Measurements from ENCODE around the gene CELA3B. TPM values are rescaled to one million over a fixed set of nuclear protein-coding genes. Genes with fewer than 3 reads are reported as not detected.

CELA3B gene
- total and polyA plus RNA-seq, 2 of the 13 experiments (the other 11 are each of a cell fraction or from before 2014, with no cell fraction given) = 0.34 TPM; not detected in 1

DNA sequence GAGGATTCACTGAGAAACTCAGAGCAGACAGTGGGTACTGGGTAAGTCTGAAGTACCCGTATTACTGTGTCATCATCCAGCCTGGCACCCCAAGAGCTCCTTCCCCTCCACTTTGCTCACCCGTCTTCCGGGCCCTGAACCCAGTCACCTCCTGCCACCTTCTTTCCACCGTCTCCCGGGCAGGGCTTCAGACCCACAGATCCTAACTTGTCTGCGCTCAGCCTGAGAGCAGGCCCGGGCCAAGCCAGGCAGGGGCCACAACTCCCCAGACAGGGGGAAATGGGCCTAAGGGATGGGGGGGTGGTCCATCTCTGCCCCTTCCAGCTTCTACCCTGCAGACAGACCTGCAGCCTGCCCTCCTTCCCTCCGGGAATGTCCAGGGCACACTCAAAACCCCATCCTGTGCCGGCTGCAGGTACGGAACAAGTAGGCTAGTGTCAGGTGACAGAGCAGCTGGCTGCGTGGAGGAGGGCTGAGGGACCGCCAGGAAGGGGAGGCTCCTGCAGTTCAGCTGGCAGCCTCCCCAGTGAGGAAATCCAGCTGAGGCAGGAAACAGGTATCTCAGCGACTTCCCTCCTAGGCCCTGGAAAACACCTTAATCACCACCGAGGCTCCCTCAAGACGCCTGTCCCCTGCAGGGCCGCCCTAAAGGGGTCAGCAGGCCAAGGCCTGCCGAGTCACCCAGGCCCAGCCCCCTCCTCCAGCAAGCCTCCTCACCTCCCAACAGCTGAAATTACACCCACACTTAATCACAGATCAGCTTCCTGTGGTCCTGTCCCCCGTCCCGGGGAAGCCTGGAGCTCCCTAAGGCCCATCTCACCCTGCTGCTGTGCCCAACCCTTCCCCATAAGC is 43.2 kb upstream of the CELA3B start:
- in situ Hi-C loops (cut with HindIII; ENCODE audit: extremely low pct_ligation_motif_present, low pct_unique_long_range_greater_than_20kb) = no loop called here
- peak overlapping the region; percentile 9; the same call in 1 of the 2 replicates for H3K9ac ChIP-seq (ENCODE audit: insufficient read depth, low read depth, low read length)
- FAIRE-seq = no peak
- no peak overlapping the region for H2AFZ ChIP-seq (ENCODE audit: low read length)
- H4K20me1 ChIP-seq (ENCODE audit: insufficient read depth, low read length) = no peaks in the 10 kb centered on the region
- intact Hi-C loops (cut with micrococcal nuclease; ENCODE audit: unreplicated experiment) = no loop called here
- H3K4me3 ChIP-seq (replicated peaks in 1 of 3; ENCODE audit: insufficient read depth in 1 of 3, low read depth in 2 of 3, low read length in 3 of 3) = no peak overlapping the region; a peak in 1 of 6 replicates
- no peaks in the 10 kb centered on the region for H3K27me3 ChIP-seq (ENCODE audit: control insufficient read depth in 1 of 2, insufficient read depth in 2 of 2, low read length in 2 of 2)
- peak overlapping the region; percentile 33 for H3K27ac ChIP-seq (ENCODE audit: extremely low read length, insufficient read depth, low read length)
- DNase-seq (ENCODE audit: low spot score) = no peak
- no peaks in the 10 kb centered on the region for H3K9me3 ChIP-seq (ENCODE audit: low read length)
- peak overlapping the region; percentile 30 for H3K4me2 ChIP-seq (ENCODE audit: low read depth, low read length)
- H3K4me1 ChIP-seq (ENCODE audit: insufficient read depth, low read length) = peaks cover 81% of the 10 kb centered on the region
- peaks cover 46% of the 10 kb centered on the region for H3K79me2 ChIP-seq (ENCODE audit: insufficient read depth, low read length)
- ATAC-seq = no peak
- ChIA-PET POLR2A (interaction anchor here (10.7 kb wide), 1 partner anchor 11 kb away, joined by 105 read pairs; no protein-coding TSS in a partner anchor), CTCF (ENCODE audit: low intra/inter-chr PET ratio, low total read pairs) (no interaction called here)
- no TSS peak for BruUV-seq (replicated peaks)
- no peaks in the 10 kb centered on the region for H3K36me3 ChIP-seq (replicated peaks in 1 of 2; ENCODE audit: control insufficient read depth in 1 of 2, insufficient read depth in 2 of 2, low read length in 2 of 2)
- 83% methylated on average over 17 of the region's 19 CpGs for WGBS (ENCODE audit: low lambda C conversion rate)
- TF ChIP-seq PATZ1 (CRISPR knock-in tag; IDR thresholded peaks at IDR 0.05) (peak; percentile 59), ZBTB38 (CRISPR knock-in tag; IDR thresholded peaks at IDR 0.05) (0 out of 2 replicates have a peak, but pooled peaks have one; percentile 45), NR2F6 (IDR thresholded peaks at IDR 0.05) (no peak), NR2F6 (CRISPR knock-in tag; IDR thresholded peaks at IDR 0.05) (peak; percentile 12; the same call in 1 of the 2 replicates), IRF2 (CRISPR knock-in tag; IDR thresholded peaks at IDR 0.05) (no peak), AGO2 (optimal IDR thresholded peaks at IDR 0.05; ENCODE audit: low read depth, low read length) (peak; percentile 25), ZC3H13 (CRISPR knock-in tag; IDR thresholded peaks at IDR 0.05) (no peak), STAG1 (CRISPR knock-in tag; IDR thresholded peaks at IDR 0.05) (no peak)
- TF ChIP-seq, protein P1, sequence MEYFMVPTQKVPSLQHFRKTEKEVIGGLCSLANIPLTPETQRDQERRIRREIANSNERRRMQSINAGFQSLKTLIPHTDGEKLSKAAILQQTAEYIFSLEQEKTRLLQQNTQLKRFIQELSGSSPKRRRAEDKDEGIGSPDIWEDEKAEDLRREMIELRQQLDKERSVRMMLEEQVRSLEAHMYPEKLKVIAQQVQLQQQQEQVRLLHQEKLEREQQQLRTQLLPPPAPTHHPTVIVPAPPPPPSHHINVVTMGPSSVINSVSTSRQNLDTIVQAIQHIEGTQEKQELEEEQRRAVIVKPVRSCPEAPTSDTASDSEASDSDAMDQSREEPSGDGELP (IDR thresholded peaks at IDR 0.05; ENCODE audit: borderline replicate concordance, low read depth) = peak; percentile 79; the same call in 1 of the 2 replicates
- TF ChIP-seq, protein P2, sequence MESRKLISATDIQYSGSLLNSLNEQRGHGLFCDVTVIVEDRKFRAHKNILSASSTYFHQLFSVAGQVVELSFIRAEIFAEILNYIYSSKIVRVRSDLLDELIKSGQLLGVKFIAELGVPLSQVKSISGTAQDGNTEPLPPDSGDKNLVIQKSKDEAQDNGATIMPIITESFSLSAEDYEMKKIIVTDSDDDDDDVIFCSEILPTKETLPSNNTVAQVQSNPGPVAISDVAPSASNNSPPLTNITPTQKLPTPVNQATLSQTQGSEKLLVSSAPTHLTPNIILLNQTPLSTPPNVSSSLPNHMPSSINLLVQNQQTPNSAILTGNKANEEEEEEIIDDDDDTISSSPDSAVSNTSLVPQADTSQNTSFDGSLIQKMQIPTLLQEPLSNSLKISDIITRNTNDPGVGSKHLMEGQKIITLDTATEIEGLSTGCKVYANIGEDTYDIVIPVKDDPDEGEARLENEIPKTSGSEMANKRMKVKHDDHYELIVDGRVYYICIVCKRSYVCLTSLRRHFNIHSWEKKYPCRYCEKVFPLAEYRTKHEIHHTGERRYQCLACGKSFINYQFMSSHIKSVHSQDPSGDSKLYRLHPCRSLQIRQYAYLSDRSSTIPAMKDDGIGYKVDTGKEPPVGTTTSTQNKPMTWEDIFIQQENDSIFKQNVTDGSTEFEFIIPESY (CRISPR knock-in tag; IDR thresholded peaks at IDR 0.05) = peak; percentile 77

Measured in HepG2 (cell line).